Stimulated activated CD8-positive, alpha-beta memory T cell treated with anti-CD3 and anti-CD28 coated beads, Interleukin-7, amount 100 ng/mL, for 48 hours (primary cell): ENCODE results near the gene USP10.

ENCODE experiments used
- DNase-seq, 2 donors: peaks; one replicate each; pipeline ENCODE4 v3.0.0-alpha.2; 2020; ENCODE audit warnings: low read depth in 1 of 2; ENCODE audit errors: extremely low read depth in 1 of 2

Gene USP10

GRCh38 chr16:84821179-84821578, 121.4 kb downstream of the USP10 start:
- DNase-seq: no peak

- no peak for DNase-seq
Observed at GRCh38 chr16:84821728-84822689, 122.2 kb downstream of the USP10 start.

GRCh38 chr16:84822990-84823389, 123.2 kb downstream of the USP10 start:
- no peak for DNase-seq

GRCh38 chr16:84823484-84823883, 123.7 kb downstream of the USP10 start:
- DNase-seq: no peak

- no peak for DNase-seq
Observed at GRCh38 chr16:84823926-84824325, 124.1 kb downstream of the USP10 start.

GRCh38 chr16:84825896-84826557, 126.2 kb downstream of the USP10 start:
- DNase-seq: no peak

GRCh38 chr16:84826558-84826941, 126.8 kb downstream of the USP10 start:
- DNase-seq: no peak

- DNase-seq: no peak
Observed at GRCh38 chr16:84827131-84827574, 127.4 kb downstream of the USP10 start.

- DNase-seq: no peak
Observed at GRCh38 chr16:84827897-84828296, 128.1 kb downstream of the USP10 start.

- no peak for DNase-seq
Observed at GRCh38 chr16:84828322-84828721, 128.5 kb downstream of the USP10 start.
